Activated naive CD4-positive, alpha-beta T cell treated with anti-CD3 and anti-CD28 coated beads, Interleukin-2, amount 50 U/mL, for 24 hours (primary cell): ENCODE measurements around the gene FADS2.

Experiments used
- H3K27ac Mint-ChIP-seq: one replicate; pipeline ENCODE4 v1.8.0; 2021; ENCODE audit warnings: mild to moderate bottlenecking, mixed read lengths
- H3K27me3 Mint-ChIP-seq: one replicate; pipeline ENCODE4 v1.8.0; 2021; ENCODE audit warnings: mixed read lengths
- H3K36me3 Mint-ChIP-seq: one replicate; pipeline ENCODE4 v1.8.0; 2021; ENCODE audit warnings: mixed read lengths
- H3K4me1 Mint-ChIP-seq: one replicate; pipeline ENCODE4 v1.8.0; 2021; ENCODE audit warnings: mixed read lengths
- H3K4me3 Mint-ChIP-seq: one replicate; pipeline ENCODE4 v1.8.0; 2021; ENCODE audit warnings: mild to moderate bottlenecking, mixed read lengths
- H3K9me3 Mint-ChIP-seq: one replicate; pipeline ENCODE4 v1.8.0; 2021; ENCODE audit warnings: mixed read lengths

Gene FADS2

DNA sequence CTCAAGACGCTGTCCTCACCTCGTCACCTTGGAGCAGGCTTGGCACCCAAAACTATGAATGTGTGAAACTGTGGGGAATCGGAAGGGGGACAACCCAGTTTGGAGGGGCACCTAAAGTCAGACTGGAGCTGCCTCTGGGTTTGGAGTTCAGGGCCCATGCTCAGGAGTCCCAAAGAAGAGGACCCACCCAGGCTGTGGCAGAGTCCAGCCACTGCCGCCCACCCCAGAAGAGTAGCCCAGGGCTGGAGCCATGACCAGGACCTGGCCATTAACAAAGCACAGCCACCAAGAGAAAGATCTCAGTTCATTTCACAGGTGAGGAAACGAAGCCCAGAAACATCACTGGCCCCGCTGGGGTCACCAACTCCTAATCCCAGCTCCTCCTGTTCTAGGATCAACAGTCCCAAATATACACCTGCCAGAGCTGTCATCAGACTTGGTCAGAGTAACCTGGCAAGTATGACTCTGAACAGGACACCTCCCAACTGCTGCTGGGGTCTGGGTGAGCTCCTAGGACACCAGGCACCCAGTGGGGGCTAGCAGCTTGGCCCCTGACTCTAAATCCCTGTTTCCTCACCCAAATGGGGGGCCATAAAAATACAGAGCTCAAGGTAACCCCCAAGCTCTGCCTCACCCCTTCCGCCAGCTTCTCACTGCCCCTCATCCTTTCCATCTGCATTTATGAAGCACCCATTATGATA lies 86.5 kb downstream of the FADS2 start:
- Mint-ChIP-seq H3K27me3 (peaks cover 33% of the 10 kb centered on the region), H3K27ac (no peak overlapping the region), H3K4me1 (peaks cover 10% of the 10 kb centered on the region), H3K9me3 (no peaks in the 10 kb centered on the region), H3K36me3 (no peaks in the 10 kb centered on the region), H3K4me3 (no peak overlapping the region)

DNA sequence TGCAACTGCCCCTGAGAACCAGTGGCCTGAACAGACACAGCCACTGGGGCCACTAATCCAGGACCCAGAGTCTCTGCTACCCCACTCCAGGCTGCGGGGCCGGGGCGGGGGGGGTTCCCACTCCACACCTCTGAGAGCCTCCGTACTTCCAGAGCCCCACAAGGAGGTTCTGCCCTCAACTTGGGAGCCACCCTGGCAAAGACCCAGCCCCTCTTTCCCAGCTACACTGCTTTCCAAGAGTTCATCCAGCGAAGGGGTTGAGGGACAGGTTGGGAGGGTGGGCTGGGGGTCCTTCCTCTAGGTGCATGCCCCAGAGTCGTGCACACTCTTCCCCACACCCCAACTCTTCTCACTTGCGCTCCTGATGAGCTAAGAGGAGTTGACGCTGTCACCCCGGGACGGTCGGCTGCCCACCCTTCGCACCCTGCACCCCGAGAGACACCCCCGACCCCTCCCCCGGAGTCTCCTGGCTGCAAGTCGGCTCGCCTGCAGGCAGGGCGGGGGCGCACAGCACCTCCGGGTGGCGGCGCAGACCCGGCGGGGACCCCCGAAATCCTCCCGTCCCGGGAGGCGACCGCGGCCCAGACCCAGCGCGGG lies 88.7 kb downstream of the FADS2 start:
- Mint-ChIP-seq H3K4me1 (peaks cover 10% of the 10 kb centered on the region), H3K9me3 (no peaks in the 10 kb centered on the region), H3K4me3 (no peak overlapping the region), H3K36me3 (no peaks in the 10 kb centered on the region), H3K27me3 (peaks cover 38% of the 10 kb centered on the region), H3K27ac (no peak overlapping the region)
